Peyer's patch (tissue), 4 donors: Measurements from ENCODE around the gene AP4M1. TPM values are rescaled to one million over a fixed set of nuclear protein-coding genes. Genes with fewer than 3 reads are reported as not detected.

ENCODE experiments used
- DNase-seq, 3 donors: peaks; one replicate each; pipeline ENCODE4 v3.0.0-alpha.2; 2017 to 2019
- H3K27ac ChIP-seq, 4 donors: fragments of 200-600 bp; sonication (generic); one replicate each; pipeline ENCODE4 v1.5.1; 2016 to 2019
- H3K27me3 ChIP-seq, 2 donors: fragments of 200-600 bp; sonication (generic); one replicate each; pipeline ENCODE4 v1.5.1; 2019
- H3K36me3 ChIP-seq, 3 donors: fragments of 200-600 bp; sonication (generic); one replicate each; pipeline ENCODE4 v1.5.1; 2016 to 2019
- H3K4me1 ChIP-seq, 4 donors: fragments of 200-600 bp; sonication (generic); one replicate each; pipeline ENCODE4 v1.5.1; 2016 to 2019
- H3K4me3 ChIP-seq, 4 donors: fragments of 200-600 bp; sonication (generic); 1 replicate in 3 of 4; 2 replicates in 1 of 4; pipeline ENCODE4 v1.5.1; 2016 to 2019; ENCODE audit warnings: mild to moderate bottlenecking in 1 of 4
- H3K9me3 ChIP-seq, 4 donors: fragments of 200-600 bp; sonication (generic); one replicate each; pipeline ENCODE4 v1.5.1; 2016 to 2019; ENCODE audit warnings: mild to moderate bottlenecking in 1 of 4
- POLR2A ChIP-seq, 2 donors: fragments of 450-650 bp; IDR thresholded peaks; one replicate each; pipeline ENCODE4 v1.5.1; 2017; ENCODE audit warnings: antibody characterized with exemption in 2 of 2, mild to moderate bottlenecking in 2 of 2, moderate library complexity in 2 of 2
- total RNA-seq, 4 donors: library from RNA; depleted of rRNA; stranded (reverse); fragments of >200 nt; gene quantifications; one replicate each; pipeline ENCODE4 v1.1.0, GENCODE V29; 2016
- TF ChIP-seq, protein P1 (sequence below), 6 experiments: fragments of 450-650 bp in 4 of 6; fragments of 200-600 bp in 2 of 6; sonication (generic) in 1 of 6; IDR thresholded peaks; one replicate each; pipeline ENCODE4 v1.5.1; 2017 to 2019; ENCODE audit warnings: antibody characterized with exemption in 6 of 6, mild to moderate bottlenecking in 3 of 6, moderate library complexity in 1 of 6

Gene AP4M1
- total RNA-seq, result 100 to 1,000 TPM in 1 of 4 donors, 10 to 100 TPM in 3; 28.7 to 119 (median 33.6) TPM

GRCh38 chr7:100101016-100101862 lies at the start of gene AP4M1, which contains the start of gene MCM7:
TSS of gene AP4M1 (plus strand) at chr7:100101643. CDS start at chr7:100101715, 72 bp downstream.
TSS of gene MCM7 (minus strand) at chr7:100101397. CDS start at chr7:100101294, 103 bp downstream.
- Histone ChIP-seq H3K27me3 (no peaks in the 10 kb centered on the region), H3K36me3 (peaks cover 0 to 66% (median 4%) of the 10 kb centered on the region in 3 donors)

GRCh38 chr7:100053215-100053614 lies 48.2 kb upstream of the AP4M1 start:
- H3K9me3 ChIP-seq, result no peaks in the 10 kb centered on the region
- TF ChIP-seq, protein P1, sequence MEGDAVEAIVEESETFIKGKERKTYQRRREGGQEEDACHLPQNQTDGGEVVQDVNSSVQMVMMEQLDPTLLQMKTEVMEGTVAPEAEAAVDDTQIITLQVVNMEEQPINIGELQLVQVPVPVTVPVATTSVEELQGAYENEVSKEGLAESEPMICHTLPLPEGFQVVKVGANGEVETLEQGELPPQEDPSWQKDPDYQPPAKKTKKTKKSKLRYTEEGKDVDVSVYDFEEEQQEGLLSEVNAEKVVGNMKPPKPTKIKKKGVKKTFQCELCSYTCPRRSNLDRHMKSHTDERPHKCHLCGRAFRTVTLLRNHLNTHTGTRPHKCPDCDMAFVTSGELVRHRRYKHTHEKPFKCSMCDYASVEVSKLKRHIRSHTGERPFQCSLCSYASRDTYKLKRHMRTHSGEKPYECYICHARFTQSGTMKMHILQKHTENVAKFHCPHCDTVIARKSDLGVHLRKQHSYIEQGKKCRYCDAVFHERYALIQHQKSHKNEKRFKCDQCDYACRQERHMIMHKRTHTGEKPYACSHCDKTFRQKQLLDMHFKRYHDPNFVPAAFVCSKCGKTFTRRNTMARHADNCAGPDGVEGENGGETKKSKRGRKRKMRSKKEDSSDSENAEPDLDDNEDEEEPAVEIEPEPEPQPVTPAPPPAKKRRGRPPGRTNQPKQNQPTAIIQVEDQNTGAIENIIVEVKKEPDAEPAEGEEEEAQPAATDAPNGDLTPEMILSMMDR (IDR thresholded peaks at IDR 0.05), result peak in 3 of 6 experiments; percentile 69 to 77 (median 76)
- TF ChIP-seq POLR2A (IDR thresholded peaks at IDR 0.05), result no peak
- H3K4me1 ChIP-seq, result peaks cover 0 to 8% (median 2%) of the 10 kb centered on the region in 4 donors
- H3K27ac ChIP-seq, result no peak overlapping the region
- H3K36me3 ChIP-seq, result peaks cover 0 to 16% (median 0%) of the 10 kb centered on the region in 3 donors
- peak in 1 of 3 donors; percentile 56 for DNase-seq
- H3K4me3 ChIP-seq, result no peak overlapping the region
- H3K27me3 ChIP-seq, result no peaks in the 10 kb centered on the region

More at GRCh38 chr7:100101016-100101862, at the start of gene AP4M1, which contains the start of gene MCM7:
- H3K4me3 ChIP-seq, result peak within 1 kb of the TSS; percentile 77 to 98 (median 89)
- DNase-seq, result peak; percentile 97 to 99 (median 99)
- peak within 1 kb of the TSS; percentile 79 to 99 (median 97) for H3K27ac ChIP-seq
- peak in 1 of 2 donors; percentile 25 for TF ChIP-seq POLR2A (IDR thresholded peaks at IDR 0.05)
- TF ChIP-seq, protein P1 (IDR thresholded peaks at IDR 0.05), result no peak
- no peaks in the 10 kb centered on the region for H3K9me3 ChIP-seq
- peaks cover 0 to 20% (median 5%) of the 10 kb centered on the region in 4 donors for H3K4me1 ChIP-seq

DNA sequence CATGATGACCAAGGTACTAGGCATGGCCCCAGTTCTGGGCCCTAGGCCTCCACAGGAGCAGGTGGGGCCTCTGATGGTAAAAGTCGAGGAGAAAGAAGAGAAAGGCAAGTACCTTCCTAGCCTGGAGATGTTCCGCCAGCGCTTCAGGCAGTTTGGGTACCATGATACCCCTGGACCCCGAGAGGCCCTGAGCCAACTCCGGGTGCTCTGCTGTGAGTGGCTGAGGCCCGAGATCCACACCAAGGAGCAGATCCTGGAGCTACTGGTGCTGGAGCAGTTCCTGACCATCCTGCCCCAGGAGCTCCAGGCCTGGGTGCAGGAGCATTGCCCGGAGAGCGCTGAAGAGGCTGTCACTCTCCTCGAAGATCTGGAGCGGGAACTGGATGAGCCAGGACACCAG lies 44.4 kb upstream of the AP4M1 start:
- Histone ChIP-seq H3K27me3 (no peaks in the 10 kb centered on the region), H3K27ac (no peak overlapping the region), H3K4me1 (peaks cover 0 to 3% (median 0%) of the 10 kb centered on the region in 4 donors), H3K36me3 (peaks cover 0 to 52% (median 0%) of the 10 kb centered on the region in 3 donors), H3K9me3 (no peaks in the 10 kb centered on the region), H3K4me3 (no peak overlapping the region)
- no peak for DNase-seq
- TF ChIP-seq, protein P1 (IDR thresholded peaks at IDR 0.05), result no peak
- no peak for TF ChIP-seq POLR2A (IDR thresholded peaks at IDR 0.05)

- Histone ChIP-seq H3K36me3 (peaks cover 0 to 69% (median 0%) of the 10 kb centered on the region in 3 donors), H3K9me3 (no peaks in the 10 kb centered on the region), H3K27me3 (no peaks in the 10 kb centered on the region), H3K4me1 (no peaks in the 10 kb centered on the region), H3K27ac (no peak overlapping the region), H3K4me3 (no peak overlapping the region)
- DNase-seq, result no peak
- no peak for TF ChIP-seq POLR2A (IDR thresholded peaks at IDR 0.05)
- TF ChIP-seq, protein P1 (IDR thresholded peaks at IDR 0.05), result no peak
Observed at GRCh38 chr7:100059251-100059739, 42.1 kb upstream of the AP4M1 start.

DNA sequence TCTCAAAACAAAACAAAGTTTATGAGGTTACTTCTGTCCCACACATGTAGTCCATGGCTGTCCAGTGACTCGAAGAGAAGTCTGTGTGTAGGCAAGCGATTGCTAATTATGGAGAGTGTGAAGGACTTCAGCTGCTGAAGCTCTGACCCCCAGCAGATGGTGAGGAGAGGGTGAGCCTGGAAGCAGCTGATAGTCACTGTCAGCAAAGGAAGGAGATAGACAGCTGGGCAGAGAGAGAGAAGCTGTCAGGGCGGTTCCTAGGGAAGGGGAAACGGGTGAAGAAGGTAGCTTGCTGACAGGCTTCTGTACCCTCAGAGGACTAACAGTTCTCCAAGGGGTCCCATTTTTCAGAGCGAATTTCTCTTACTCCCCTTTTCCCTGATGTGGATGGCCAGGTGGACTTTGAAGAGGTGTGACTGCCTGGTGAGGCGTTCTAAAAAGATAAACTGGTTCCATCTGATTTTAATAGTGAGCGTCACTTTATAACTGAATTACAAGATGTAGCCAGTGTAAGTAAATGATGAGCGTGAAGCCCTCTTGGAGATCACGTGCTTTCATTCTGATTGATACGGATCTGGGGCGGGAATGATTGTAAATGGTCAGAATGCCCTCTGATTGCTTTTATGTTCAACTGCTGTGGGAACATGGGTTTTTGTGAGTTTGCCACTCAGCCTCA lies 39.8 kb upstream of the AP4M1 start:
- H3K27me3 ChIP-seq, result no peaks in the 10 kb centered on the region
- H3K4me3 ChIP-seq, result no peak overlapping the region
- no peak for DNase-seq
- no peak overlapping the region for H3K27ac ChIP-seq
- no peaks in the 10 kb centered on the region for H3K9me3 ChIP-seq
- TF ChIP-seq, protein P1 (IDR thresholded peaks at IDR 0.05), result no peak
- no peak for TF ChIP-seq POLR2A (IDR thresholded peaks at IDR 0.05)
- peaks cover 0 to 75% (median 0%) of the 10 kb centered on the region in 3 donors for H3K36me3 ChIP-seq
- peaks cover 0 to 8% (median 0%) of the 10 kb centered on the region in 4 donors for H3K4me1 ChIP-seq
